Panc1 (cell line): ENCODE results near the gene SCP2. TPM values are rescaled to one million over a fixed set of nuclear protein-coding genes. Genes with fewer than 3 reads are reported as not detected.

Experiments used
- ATAC-seq: fragments of 200-7000 bp; cut with Tn5 transposase; 2 replicates; pipeline ENCODE4 v1.9.1; 2020; ENCODE audit warnings: mild to moderate bottlenecking, moderate library complexity
- BruUV-seq: library from RNA; stranded (reverse); fragments of 400-500 nt; replicated peaks from 2 replicates; lab custom pipeline; 2021; lab: Mats Ljungman, UMichigan
- CTCF ChIA-PET: fragments of 300-600 bp; sonication (Branson Sonifier 250); formaldehyde crosslinking; loops from one replicate; lab custom pipeline; 2022; ENCODE audit warnings: antibody characterized with exemption; lab: Charles Lee
- POLR2A ChIA-PET: fragments of 300-600 bp; sonication (Branson Sonifier 250); formaldehyde crosslinking; loops from one replicate; lab custom pipeline; 2022; ENCODE audit warnings: antibody characterized with exemption; lab: Charles Lee
- DNase-seq: peaks from one replicate; pipeline ENCODE4 v3.0.0-alpha.2; 2010; ENCODE audit warnings: low read depth, low spot score
- H3K27ac ChIP-seq: 2 replicates; pipeline ENCODE4 v1.5.1; 2011; ENCODE audit warnings: mild to moderate bottlenecking, low read length, inconsistent platforms
- H3K27me3 ChIP-seq: fragments of 200-500 bp; sonication (Bioruptor generic); 2 replicates; pipeline ENCODE4 v1.6.0; 2014; ENCODE audit warnings: low read length, inconsistent platforms; ENCODE audit not compliant: control insufficient read depth, insufficient read depth
- H3K36me3 ChIP-seq: fragments of 200-500 bp; sonication (Bioruptor generic); 2 replicates; pipeline ENCODE4 v1.5.1; 2014; ENCODE audit warnings: inconsistent platforms, mild to moderate bottlenecking, low read length, moderate library complexity; ENCODE audit not compliant: control insufficient read depth, insufficient read depth
- H3K4me1 ChIP-seq: 2 replicates; pipeline ENCODE4 v1.5.1; 2011; ENCODE audit warnings: inconsistent platforms, mild to moderate bottlenecking, low read length, moderate library complexity; ENCODE audit not compliant: control insufficient read depth, insufficient read depth
- H3K4me3 ChIP-seq, 2 experiments: 2 replicates each; pipeline ENCODE4 v1.5.1; 2011 to 2012; ENCODE audit warnings: low read depth in 2 of 2, low read length in 2 of 2, mild to moderate bottlenecking in 2 of 2, inconsistent platforms in 1 of 2, moderate library complexity in 1 of 2
- H3K9me3 ChIP-seq: fragments of 200-500 bp; sonication (Bioruptor generic); 2 replicates; pipeline ENCODE4 v1.5.1; 2014; ENCODE audit warnings: low read depth, mild to moderate bottlenecking, inconsistent platforms, low read length, moderate library complexity; ENCODE audit not compliant: control insufficient read depth, insufficient read depth
- POLR2AphosphoS5 ChIP-seq: IDR thresholded peaks from 2 replicates; pipeline ENCODE4 v1.6.1; 2012; ENCODE audit warnings: mild to moderate bottlenecking, low read depth, low read length, moderate library complexity
- SIN3A ChIP-seq: IDR thresholded peaks from 2 replicates; pipeline ENCODE4 v1.6.1; 2012; ENCODE audit warnings: low read depth, mild to moderate bottlenecking, low read length, moderate library complexity, borderline replicate concordance; ENCODE audit not compliant: insufficient read depth
- TCF7L2 ChIP-seq: IDR thresholded peaks from 2 replicates; pipeline ENCODE4 v1.6.1; 2011; ENCODE audit warnings: mild to moderate bottlenecking, low read depth, low read length, inconsistent platforms
- in situ Hi-C: cut with HindIII; loops from 2 replicates; pipeline ENCODE4 v1.10.0; 2016; ENCODE audit warnings: low sequenced_read_pairs, low pct_unique_long_range_greater_than_20kb
- intact Hi-C: fragments of 100-400 bp; cut with micrococcal nuclease; formaldehyde crosslinking; loops from one replicate; pipeline ENCODE4 v1.10.0; 2022; ENCODE audit not compliant: unreplicated experiment
- total RNA-seq: library from RNA; stranded (reverse); gene quantifications from one replicate; pipeline ENCODE4 v1.2.1, GENCODE V29; 2021; ENCODE audit not compliant: unreplicated experiment
- TF ChIP-seq, protein P1 (sequence below): fragments of 450-650 bp; IDR thresholded peaks from 2 replicates; pipeline ENCODE4 v1.5.1; 2017; ENCODE audit warnings: mild to moderate bottlenecking
- TF ChIP-seq, protein P2 (sequence below), 2 experiments: IDR thresholded peaks; 2 replicates each; pipeline ENCODE4 v1.6.1; 2011 to 2012; ENCODE audit warnings: low read depth in 2 of 2, control low read depth in 1 of 2, low read length in 1 of 2, mild to moderate bottlenecking in 1 of 2, moderate library complexity in 1 of 2; ENCODE audit not compliant: insufficient read depth in 1 of 2

The SCP2 gene
- total RNA-seq, 1 experiment from 2014 or later: 88.7 TPM

DNA sequence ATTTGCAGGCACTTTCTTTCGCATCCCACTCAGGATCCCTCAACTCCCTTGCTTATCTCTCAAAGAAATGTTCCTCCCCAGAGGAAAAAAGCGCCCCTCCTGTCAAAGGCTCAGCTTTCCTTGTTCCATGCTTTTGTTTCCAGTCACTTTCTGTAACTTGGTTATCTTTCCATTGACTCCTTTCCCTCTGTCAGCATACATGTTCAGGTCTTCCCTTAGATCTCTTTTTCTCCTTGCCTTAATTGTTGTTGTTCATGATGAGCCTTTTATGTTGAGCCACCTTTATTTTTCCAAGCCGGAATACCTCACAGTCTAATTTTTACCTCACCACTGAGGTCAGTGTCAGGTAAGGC is 88.4 kb downstream of the SCP2 start:
- POLR2A ChIA-PET: no interaction called here
- TF ChIP-seq SIN3A (no peak), TCF7L2 (no peak), POLR2AphosphoS5 (no peak)
- TF ChIP-seq, protein P1, sequence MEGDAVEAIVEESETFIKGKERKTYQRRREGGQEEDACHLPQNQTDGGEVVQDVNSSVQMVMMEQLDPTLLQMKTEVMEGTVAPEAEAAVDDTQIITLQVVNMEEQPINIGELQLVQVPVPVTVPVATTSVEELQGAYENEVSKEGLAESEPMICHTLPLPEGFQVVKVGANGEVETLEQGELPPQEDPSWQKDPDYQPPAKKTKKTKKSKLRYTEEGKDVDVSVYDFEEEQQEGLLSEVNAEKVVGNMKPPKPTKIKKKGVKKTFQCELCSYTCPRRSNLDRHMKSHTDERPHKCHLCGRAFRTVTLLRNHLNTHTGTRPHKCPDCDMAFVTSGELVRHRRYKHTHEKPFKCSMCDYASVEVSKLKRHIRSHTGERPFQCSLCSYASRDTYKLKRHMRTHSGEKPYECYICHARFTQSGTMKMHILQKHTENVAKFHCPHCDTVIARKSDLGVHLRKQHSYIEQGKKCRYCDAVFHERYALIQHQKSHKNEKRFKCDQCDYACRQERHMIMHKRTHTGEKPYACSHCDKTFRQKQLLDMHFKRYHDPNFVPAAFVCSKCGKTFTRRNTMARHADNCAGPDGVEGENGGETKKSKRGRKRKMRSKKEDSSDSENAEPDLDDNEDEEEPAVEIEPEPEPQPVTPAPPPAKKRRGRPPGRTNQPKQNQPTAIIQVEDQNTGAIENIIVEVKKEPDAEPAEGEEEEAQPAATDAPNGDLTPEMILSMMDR: no peak
- TF ChIP-seq, protein P2, sequence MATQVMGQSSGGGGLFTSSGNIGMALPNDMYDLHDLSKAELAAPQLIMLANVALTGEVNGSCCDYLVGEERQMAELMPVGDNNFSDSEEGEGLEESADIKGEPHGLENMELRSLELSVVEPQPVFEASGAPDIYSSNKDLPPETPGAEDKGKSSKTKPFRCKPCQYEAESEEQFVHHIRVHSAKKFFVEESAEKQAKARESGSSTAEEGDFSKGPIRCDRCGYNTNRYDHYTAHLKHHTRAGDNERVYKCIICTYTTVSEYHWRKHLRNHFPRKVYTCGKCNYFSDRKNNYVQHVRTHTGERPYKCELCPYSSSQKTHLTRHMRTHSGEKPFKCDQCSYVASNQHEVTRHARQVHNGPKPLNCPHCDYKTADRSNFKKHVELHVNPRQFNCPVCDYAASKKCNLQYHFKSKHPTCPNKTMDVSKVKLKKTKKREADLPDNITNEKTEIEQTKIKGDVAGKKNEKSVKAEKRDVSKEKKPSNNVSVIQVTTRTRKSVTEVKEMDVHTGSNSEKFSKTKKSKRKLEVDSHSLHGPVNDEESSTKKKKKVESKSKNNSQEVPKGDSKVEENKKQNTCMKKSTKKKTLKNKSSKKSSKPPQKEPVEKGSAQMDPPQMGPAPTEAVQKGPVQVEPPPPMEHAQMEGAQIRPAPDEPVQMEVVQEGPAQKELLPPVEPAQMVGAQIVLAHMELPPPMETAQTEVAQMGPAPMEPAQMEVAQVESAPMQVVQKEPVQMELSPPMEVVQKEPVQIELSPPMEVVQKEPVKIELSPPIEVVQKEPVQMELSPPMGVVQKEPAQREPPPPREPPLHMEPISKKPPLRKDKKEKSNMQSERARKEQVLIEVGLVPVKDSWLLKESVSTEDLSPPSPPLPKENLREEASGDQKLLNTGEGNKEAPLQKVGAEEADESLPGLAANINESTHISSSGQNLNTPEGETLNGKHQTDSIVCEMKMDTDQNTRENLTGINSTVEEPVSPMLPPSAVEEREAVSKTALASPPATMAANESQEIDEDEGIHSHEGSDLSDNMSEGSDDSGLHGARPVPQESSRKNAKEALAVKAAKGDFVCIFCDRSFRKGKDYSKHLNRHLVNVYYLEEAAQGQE (IDR thresholded peaks at IDR 0.05; ENCODE audit: insufficient read depth in 1 of 2, low read depth in 2 of 2, low read length in 1 of 2): no peak
- Histone ChIP-seq H3K36me3 (peaks cover 2% of the 10 kb centered on the region; the same call in 1 of the 2 replicates), H3K4me1 (0 out of 2 replicates have a peak, but pooled peaks cover 2% of the 10 kb centered on the region), H3K27ac (peak overlapping the region; percentile 84), H3K4me3 (peak overlapping the region; percentile 69 to 84), H3K27me3 (no peaks in the 10 kb centered on the region), H3K9me3 (no peaks in the 10 kb centered on the region)
- in situ Hi-C loops (no loop called here), intact Hi-C loops (no loop called here)
- no TSS peak for BruUV-seq
- CTCF ChIA-PET: no interaction called here
- ATAC-seq (no peak), DNase-seq (no peak)

DNA sequence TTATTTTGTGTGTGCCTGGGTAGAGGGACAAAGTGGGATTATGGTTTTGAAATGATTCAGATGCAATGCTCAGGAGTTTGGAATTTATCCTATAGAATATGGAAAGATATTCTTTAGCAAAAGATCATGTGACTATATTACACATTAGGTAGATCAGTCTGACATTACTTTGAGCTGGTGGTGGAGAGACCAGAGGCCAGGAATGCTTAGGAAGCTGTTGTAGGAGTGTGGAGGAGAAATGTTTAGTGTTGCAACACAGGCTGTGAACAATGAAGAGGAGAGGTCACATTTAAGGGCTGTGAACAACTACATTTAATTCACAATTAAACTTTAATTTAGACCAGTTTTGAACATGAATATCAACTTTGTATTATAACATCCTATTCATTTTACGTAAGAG is 89.6 kb downstream of the SCP2 start:
- 0 out of 2 replicates have a peak, but pooled peaks cover 2% of the 10 kb centered on the region for H3K4me1 ChIP-seq
- in situ Hi-C loops (no loop called here), intact Hi-C loops (no loop called here)
- ChIA-PET POLR2A (no interaction called here), CTCF (no interaction called here)
- no peak for TF ChIP-seq TCF7L2
- TF ChIP-seq, protein P2 (IDR thresholded peaks at IDR 0.05; ENCODE audit: insufficient read depth in 1 of 2, low read depth in 2 of 2, low read length in 1 of 2): no peak
- H3K9me3 ChIP-seq: no peaks in the 10 kb centered on the region
- H3K36me3 ChIP-seq: peaks cover 2% of the 10 kb centered on the region; the same call in 1 of the 2 replicates
- H3K4me3 ChIP-seq: no peak overlapping the region
- H3K27ac ChIP-seq: no peak overlapping the region
- ATAC-seq (no peak), DNase-seq (no peak)
- H3K27me3 ChIP-seq: no peaks in the 10 kb centered on the region
- no TSS peak for BruUV-seq
